T1000 (cell line): Measurements from ENCODE around the gene ZNF566.
"Not testable (repeated sequence)": the region's sequence is repeated elsewhere in the genome, so short reads cannot be mapped to it uniquely, and the experiment has no call there.

Source experiments
- DNase-seq: peaks from one replicate; lab custom pipeline; 2025; ENCODE audit warnings: mixed read lengths; lab: John Stamatoyannopoulos, UW

Gene ZNF566

DNA sequence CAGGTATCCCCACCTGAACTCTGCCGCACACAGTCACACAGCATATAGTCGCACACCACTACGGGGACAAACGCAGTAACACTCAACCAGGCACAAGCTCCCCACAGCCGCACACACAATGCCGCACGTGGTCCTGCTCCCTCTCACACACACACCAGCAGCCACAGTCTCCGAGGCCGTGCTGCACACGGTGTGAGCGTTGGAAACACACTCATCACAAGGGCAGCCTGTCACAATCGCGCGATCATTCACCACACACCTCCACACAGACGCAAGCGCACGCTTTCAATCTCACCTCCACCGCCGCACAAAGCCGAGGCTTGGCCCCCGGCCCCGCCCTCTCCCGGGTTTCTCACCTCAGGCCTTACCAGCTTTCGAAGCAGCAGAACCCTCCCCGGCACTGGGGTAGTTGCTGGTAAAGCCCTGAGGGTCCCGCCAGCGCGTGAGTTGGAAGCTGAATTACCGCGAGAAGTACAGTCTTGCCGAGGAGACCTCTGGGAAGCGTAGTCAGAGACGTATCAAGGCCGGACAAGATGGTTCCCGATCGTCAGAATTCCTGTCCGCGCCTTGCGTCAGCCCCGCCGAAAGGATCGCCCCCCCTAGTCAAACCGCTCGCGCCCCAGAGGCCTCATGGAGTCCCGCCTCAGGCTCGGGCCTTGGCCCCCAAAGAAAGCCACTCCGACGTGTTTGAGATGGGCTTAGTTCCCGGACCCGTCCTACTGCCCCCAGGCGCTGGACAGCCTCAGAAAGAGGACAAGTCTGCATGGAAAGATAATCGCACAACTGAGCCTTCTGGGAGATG lies at the start of gene ZNF566:
Gene ZNF566, minus strand, starts transcription at position 444 of the 802 bp plus-strand sequence. CDS start 13,004 bp downstream, outside the sequence.
- DNase-seq, result peak; percentile 97

DNA sequence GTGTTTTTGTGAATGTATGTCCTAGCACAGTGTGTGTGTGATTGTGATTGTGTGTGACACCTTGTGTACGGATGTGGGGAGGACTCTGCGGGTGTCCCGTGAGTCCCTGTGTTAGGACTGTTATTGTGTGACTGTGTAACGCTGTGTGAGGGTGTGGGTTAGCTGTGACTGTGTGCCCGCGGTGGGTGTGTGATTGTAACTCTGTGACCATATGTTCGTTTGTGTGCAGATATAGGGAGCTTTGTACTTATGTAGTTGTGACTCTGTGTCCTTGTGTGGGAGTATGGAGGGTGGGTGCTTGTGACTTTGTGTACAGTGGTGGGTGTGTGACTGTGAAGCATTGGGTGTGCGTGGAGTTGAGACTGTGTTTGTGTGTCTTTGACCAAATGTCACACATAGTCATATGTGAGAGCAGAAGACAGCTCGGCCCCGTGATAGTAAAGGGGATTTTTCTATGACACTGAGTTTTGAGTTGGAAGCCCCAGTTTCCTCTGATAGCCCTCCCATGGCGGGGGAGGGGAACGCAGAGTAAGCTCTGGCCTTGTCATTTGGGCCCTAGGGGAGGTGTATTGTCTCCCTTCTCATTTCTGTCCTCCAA lies 39.7 kb upstream of the ZNF566 start:
- DNase-seq, result no peak

DNA sequence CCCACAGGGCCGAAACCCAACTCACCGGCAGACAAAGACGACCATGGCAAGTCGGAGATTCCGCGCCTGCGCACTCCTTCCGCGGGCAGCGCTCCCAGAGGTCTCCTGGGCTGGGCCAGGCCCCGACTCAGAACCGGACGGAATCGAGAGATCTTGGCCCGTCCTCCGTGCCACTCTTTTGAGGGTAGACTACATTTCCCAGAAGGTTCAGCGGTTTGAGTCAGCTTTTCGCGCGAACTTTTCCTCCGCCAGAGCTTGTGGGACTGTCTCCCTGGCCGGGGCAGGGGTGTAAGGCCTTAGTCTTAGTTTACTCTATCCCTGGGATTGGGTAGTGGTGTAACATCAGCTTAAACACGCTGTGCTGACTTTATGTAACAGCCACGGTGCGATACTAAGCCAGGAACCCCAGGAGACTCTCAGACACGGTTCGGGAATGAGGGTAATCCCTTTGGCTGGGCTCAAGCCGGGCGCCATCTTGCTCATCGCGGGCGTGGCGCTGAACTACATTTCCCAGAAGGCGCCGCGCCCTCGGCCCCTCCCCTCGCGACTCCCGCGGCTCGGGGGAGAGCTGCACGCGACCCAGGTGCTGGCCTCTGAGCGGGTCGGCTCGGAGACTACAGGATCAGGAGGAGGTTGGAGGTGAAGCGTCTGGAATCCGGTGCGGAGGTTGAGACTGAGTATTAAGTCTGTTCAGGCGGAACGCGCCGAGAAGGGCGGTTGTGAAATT lies 39.0 kb upstream of the ZNF566 start, which contains the start of gene ZNF260:
Gene ZNF260, minus strand, starts transcription at position 78 of the 727 bp plus-strand sequence. CDS start 13,033 bp downstream, outside the sequence.
- peak; percentile 91 for DNase-seq

DNA sequence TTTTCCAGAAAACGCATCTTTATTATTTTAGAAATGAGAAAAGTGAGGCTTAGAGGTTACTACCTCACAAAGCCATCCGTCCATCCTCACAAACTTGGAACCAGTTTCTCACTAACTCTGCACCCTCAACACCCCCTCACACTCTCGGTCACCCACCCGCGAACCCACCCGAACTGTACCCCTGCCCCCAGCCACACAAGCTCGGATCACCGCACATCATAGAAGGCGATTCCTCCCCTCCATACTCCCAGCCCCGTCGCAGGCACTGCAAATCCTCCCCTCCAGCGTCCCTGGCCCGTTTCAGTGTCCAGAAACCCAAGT lies 38.5 kb upstream of the ZNF566 start:
- no peak for DNase-seq

DNA sequence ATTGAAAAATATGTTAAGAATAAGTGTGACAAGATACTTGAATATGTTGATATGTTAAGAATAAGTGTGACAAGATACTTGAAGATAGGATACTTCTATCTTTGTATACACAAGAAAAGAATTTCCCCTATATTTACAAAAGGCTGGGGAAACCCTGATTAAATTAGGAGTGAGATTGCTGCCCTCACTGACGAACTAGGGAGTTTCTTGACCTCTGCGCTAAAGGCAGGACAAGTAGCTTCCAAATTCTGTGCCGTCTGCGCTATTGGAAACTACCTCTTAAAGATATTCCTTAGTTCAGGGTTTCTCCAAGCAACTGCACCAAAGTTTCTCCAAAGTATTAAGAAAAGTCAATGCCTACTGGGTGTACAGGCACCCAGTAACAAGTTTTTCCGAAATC lies 38.0 kb upstream of the ZNF566 start:
- no peak for DNase-seq

DNA sequence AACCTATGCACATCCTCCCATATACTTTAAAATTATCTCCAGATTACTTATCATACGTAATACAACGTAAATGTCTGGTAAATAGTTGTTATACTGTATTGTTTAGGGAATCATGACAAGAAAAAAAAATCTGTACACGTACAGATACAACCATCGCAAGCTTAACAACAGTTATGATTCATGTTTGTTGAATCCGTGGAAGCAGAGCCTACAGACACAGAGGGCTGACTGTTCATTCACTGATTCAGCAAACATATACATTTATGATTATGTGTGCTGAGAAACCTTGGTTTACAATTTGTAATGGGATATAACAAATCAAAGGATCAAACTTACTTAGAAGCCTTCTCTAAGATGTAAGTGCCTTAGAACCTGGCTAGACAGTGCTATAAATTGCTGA lies 37.2 kb upstream of the ZNF566 start:
- DNase-seq, result no peak

DNA sequence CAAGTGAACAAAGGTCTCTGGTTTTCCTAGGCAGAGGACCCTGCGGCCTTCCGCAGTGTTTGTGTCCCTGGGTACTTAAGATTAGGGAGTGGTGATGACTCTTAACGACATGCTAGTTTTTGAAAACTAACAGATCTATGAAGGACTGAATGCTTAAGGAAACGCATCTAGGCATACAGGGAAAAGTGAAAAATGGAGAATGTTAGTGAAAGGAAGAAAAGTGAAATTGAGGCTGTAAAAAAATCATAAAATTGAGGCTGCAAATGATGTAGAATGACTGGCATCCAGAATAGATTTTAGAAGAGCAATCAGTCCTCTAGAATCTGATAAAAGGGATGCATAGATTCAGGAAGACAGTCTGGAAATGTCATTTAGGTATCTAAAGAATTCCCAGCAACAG lies 35.3 kb upstream of the ZNF566 start:
- no peak for DNase-seq

DNA sequence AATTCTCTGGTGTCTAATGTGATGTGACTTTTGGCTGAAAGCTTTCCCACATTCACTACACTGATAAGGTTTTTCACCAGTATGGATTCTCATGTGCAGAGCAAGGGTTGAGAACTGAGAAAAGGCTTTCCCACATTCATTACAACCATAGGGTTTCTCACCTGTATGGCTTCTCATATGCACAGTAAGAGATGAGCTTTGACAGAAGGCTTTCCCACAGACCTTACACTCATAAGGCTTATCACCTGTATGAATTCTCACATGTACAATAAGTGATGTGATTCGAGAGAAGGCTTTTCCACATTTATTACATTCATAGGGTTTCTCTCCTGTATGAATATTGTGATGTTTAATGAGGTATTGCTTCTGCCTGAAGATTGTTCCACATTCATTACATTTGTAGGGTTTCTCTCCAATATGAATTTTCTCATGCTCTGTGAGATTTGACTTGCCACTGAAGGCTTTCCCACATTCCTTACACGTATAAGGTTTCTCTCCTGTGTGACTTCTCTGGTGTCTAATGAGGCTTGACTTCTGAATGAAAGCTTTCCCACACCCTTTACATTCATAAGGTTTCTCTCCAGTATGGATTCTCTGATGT lies 24.8 kb upstream of the ZNF566 start:
- no peak for DNase-seq

DNA sequence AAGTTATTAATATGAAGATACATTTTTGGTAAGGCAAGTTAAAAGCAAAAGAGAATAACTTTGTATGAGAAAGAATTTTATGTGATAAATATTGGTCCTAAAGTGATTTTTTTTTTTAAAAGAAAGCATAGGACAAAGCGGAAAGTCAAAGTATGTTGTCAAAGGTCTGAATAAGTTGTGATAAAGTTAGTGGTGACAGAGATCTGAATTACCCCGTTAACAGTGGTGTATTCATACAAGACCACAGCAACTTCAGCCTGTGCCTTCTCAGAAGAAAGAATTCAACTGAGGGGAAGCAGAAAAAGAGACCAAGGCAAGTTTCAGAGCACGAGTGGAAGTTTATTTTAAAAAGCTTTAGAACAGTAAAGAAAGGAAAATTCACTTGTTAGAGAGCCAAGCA lies 19.0 kb upstream of the ZNF566 start:
- DNase-seq, result no peak

DNA sequence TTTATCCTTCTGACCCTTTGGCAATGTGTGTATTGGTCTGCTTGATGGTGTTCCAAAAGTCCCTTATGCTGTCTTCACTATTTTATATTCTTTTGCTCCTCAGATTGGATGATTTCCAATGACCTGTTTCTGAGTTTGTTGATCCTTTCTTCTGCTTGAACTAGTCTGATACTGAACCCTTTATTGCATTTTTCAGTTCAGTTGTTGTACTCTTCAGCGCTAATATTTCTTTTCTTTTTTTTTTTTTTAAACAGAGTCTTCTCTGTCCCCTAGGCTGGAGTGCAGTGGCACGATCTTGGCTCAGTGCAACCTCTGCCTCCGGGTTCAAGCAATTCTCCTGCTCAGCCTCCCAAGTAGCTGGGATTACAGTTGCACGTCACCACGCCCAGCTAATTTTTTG lies 12.6 kb upstream of the ZNF566 start:
- no peak for DNase-seq

DNA sequence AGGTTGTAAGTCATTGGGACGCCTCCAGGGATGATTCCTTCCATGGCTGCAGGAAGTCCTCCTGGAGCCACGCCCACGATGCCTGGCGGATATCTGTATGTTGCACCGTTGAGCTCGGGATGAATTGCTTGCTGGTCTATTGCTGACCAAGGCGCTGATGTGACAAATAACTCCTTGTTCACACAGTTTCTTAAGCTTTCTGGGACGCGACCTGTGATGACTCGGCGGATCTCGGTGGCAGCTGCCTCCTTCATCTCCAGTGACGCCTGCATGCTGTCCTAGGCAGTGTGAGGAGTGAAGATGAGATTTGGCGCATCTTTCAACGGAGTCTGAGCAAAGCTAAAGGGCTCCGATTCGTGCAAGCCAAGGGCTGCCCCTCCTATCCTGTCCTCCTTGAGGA lies 7.6 kb upstream of the ZNF566 start:
- DNase-seq, result no peak

DNA sequence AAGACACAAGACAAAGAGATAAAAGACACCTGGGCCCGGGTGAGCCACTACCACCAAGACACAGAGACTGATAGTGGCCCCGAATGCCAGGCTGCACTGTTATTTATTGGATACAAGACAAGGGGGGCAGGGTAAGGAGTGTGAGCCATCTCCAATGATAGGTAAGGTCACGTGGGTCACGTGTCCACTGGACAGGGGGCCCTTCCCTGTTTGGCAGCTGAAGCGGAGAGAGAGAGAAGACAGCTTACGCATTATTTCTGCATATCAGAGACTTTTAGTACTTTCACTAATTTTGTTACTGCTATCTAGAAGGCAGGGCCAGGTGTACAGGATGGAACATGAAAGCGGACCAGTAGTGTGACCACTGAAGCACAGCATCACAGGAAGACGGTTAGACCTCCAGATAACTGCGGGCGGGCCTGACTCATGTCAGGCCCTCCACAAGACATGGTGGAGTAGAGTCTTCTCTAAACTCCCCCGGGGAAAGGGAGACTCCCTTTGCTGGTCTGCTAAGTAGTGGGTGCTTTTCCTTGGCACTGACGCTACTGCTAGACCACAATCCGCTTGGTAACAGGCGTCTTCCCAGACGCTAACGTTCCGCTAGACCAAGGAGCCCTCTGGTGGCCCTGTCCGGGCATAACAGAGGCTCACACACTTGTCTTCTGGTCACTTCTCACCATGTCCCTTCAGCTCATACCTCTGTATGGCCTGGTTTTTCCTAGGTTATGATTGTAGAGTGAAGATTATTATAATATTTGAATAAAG lies 3.5 kb upstream of the ZNF566 start:
- DNase-seq, result peak; percentile 16

DNA sequence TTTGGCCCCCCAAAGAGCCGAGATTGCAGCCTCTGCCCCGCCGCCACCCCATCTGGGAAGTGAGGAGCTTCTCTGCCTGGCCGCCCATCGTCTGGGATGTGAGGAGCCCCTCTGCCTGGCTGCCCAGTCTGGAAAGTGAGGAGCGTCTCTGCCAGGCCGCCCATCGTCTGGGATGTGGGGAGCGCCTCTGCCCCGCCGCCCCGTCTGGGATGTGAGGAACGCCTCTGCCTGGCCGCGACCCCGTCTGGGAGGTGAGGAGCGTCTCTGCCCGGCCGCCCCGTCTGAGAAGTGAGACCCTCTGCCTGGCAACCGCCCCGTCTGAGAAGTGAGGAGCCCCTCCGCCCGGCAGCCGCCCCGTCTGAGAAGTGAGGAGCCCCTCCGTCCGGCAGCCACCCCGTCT lies 1.5 kb upstream of the ZNF566 start:
- DNase-seq, result not testable (repeated sequence)

DNA sequence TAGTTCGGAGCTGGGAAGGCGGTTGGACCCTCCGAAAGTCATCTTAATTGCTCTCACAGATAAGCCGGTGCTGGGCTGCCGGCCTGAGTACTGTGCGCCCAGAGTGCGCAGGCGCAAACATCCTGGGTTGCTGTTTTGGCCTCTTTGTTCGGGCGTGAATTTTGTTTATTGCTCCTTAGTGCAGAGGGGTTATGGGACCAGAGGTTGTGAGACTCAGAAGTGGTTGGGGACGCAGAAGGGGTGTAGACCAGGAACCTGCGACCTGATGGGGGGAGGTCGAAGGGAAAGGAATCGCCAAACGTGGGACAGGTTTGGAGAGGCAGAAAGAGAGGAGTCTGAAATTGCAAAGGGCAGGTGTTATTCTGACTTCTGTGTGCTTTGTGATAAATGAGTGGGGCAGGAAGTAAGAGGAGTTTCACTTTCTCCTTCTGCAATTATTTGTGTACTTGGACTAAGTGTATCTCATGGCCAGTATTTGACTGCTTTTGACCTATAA lies 607 bp upstream of the ZNF566 start:
- DNase-seq, result no peak

DNA sequence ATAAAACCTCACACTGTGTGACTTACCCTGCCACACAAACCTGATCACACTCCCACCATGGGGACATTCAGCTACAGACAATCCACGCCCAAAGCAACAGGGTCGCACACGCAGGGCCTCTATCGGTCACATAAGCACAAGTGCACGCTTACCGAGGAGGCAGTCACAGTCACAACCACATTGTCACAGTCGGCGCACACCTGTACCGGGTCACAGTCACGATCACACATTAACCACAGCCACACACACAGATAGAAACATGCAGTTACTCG lies 579 bp downstream of the ZNF566 start:
- no peak for DNase-seq

DNA sequence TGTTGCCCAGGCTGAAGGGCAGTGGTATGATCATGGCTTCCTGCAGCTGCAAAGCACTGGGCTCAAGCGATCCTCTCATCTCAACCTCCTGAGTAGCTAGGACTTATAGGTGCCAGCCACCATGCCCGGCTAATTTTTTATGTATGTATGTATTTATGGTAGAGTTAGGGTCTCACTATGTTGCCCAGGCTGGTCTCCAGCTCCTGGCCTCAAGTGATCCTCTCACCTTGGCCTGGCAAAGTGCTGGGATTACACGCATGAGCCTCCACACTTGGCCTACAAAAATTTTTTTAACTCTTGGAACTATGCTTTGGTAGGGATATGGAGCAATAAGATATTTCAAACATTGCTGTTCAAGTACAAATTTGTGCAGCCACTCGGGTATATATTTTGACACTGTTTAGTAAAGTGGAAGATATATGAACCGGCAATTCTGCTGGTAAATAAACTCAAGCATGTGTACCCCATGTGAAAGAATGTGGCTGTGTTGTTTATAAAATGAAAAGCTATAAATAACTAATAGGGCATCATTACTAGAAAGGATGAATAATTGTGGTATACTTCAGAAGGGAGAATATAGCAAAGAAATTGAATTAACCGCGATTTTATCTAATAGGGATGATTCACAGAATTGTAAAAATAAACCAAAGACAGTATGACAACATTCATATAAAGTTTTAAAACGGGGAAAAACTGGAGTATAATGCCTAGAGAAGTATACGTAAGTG lies 1.1 kb downstream of the ZNF566 start:
- DNase-seq, result no peak

DNA sequence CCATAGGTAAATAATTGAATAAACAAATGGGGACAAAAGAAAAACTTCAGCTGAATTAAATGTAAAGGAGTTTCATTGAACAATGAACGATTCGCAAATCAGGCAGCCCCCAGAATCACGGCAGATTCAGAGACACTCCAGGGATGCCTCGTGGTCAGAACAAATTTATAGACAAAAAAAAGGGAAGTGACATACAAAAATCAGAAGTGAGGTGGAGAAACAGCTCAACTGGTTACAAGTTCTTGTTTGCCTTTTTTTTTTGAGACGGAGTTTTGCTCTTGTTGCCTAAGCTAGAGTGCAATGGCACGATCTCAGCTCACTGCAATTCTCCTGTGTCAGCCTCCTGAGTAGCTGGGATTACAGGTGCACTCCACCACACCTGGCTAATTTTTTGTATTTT lies 5.7 kb downstream of the ZNF566 start:
- DNase-seq, result no peak

DNA sequence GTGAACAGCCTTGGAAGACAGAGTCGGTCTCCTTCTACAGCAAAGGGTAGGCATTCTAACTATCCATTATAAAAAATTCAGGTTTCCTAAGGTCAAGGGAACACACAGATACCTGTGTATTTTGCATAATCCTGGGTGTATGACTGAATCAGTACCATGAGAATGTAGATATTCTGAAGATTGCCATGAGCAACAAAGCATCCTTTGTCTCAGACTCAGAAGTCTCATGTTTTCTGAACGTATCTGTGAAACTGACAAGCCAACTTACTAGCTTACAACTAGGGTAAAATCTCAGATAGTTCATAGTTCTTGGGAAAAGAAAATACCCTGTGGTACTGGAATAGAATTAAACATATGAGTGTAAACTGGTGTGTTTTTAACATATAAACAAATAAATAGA lies 6.5 kb downstream of the ZNF566 start:
- no peak for DNase-seq

DNA sequence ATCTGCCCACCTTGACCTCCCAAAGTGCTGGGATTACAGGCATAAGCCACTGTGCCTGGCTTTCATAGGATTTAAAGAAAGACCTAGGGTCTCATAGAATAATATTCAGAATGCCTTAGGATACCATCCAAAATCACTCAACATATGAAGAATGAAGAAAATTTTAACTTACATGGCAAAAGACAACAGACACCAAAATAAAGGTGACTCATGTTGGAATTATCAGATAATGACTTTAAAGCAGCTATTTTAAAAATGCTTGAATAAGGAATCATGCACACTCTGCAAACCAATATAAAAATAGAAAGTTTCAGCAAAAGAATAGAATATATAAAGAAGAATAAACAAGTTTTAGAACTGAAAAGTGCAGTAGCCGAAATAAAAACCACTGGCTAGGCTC lies 29.3 kb downstream of the ZNF566 start:
- DNase-seq, result no peak

DNA sequence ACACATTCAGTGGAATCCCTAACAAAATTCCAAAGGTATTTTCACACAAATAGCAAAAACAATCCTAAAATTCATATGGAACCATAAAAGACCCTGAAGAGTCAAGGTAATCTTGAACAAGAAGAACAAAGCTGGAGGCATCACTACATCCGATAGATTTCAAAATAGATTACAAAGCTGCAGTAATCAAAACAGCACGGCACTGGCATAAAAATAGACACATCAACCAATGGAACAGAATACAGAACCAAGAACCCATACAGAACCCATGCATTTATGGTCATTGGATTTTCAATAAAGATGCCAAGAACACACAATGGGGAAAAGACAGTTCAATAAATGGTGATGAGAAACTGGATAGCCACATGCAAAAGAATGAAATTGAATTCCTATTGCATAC lies 32.5 kb downstream of the ZNF566 start:
- DNase-seq, result no peak

DNA sequence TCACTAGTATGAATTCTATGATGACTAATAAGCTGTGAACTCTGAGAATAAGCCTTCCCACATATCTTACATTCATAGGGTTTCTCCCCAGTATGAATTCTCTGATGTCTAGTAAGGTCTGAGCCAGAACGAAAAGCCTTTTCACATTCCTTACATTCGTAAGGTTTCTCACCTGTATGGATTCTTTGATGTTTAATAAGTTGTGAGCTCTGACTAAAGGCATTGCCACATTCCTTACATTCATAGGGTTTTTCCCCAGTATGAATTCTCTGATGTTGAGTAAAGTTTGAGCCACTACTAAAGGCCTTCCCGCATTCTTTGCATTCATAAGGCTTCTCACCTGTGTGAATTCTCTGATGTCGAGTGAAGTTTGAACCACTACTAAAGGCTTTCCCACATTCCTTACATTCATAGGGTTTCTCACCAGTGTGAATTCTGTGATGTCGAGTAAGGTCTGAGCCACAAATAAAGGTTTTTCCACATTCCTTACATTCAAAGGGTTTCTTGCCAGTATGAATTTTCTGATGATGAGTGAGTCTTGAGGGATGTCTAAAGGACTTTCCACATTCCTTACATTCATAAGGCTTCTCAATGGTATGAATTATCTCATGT lies 40.2 kb downstream of the ZNF566 start:
- no peak for DNase-seq
